HCT116 (cell line): ENCODE measurements around the gene NCKAP5. TPM values are rescaled to one million over a fixed set of nuclear protein-coding genes. Genes with fewer than 3 reads are reported as not detected.

Experiments used
- ATAC-seq: fragments of 200-7000 bp; cut with Tn5 transposase; 2 replicates; pipeline ENCODE4 v1.9.1; 2020; ENCODE audit warnings: mild to moderate bottlenecking, moderate library complexity
- BruUV-seq: library from RNA; stranded (reverse); fragments of 400-500 nt; replicated peaks from 2 replicates; lab custom pipeline; 2021; lab: Mats Ljungman, UMichigan
- CTCF ChIA-PET: fragments of 300-600 bp; sonication (Branson Sonifier 250); formaldehyde crosslinking; loops from one replicate; lab custom pipeline; 2021; ENCODE audit warnings: antibody characterized with exemption; lab: Charles Lee
- POLR2A ChIA-PET: fragments of 300-600, 350-600 bp; sonication (Branson Sonifier 250); formaldehyde crosslinking; loops from one replicate; lab custom pipeline; 2021; ENCODE audit warnings: antibody characterized with exemption; lab: Charles Lee
- RAD21 ChIA-PET, 2 experiments: fragments of 300-600 bp; sonication (Branson Sonifier 250); formaldehyde crosslinking; loops; one replicate each; lab custom pipeline; 2023; ENCODE audit warnings: low total read pairs in 2 of 2; ENCODE audit not compliant: uncharacterized antibody in 2 of 2, unreplicated experiment in 2 of 2, low non-redundant PET in 1 of 2; lab: Charles Lee
- DNase-seq: peaks from one replicate; pipeline ENCODE4 v3.0.0-alpha.2; 2010; ENCODE audit warnings: low read depth, low spot score
- H2AFZ ChIP-seq: fragments of 200-600 bp; shearing (Covaris generic), sonication (generic); 2 replicates; pipeline ENCODE4 v1.6.1; 2017; ENCODE audit warnings: low read depth, mixed run types, mixed read lengths, antibody characterized with exemption, low read length; ENCODE audit not compliant: poor library complexity, severe bottlenecking
- H3K27ac ChIP-seq: 2 replicates; pipeline ENCODE4 v1.5.1; 2012; ENCODE audit warnings: low read depth, low read length
- H3K27me3 ChIP-seq: fragments of 200-600 bp; sonication (generic); 2 replicates; pipeline ENCODE4 v1.6.1; 2016; ENCODE audit warnings: mixed run types, low read length, mixed read lengths; ENCODE audit not compliant: insufficient read depth
- H3K36me3 ChIP-seq, 2 experiments: fragments of 200-500 bp in 1 of 2; fragments of 200-600 bp in 1 of 2; sonication (Bioruptor generic) in 1 of 2; sonication (generic) in 1 of 2; 2 replicates each; pipeline versions ENCODE4 v1.5.1 to v1.6.1; 2014 to 2016; ENCODE audit warnings: low read length in 2 of 2, inconsistent platforms in 1 of 2, mixed read lengths in 1 of 2, mixed run types in 1 of 2; ENCODE audit not compliant: insufficient read depth in 2 of 2, control insufficient read depth in 1 of 2
- H3K4me1 ChIP-seq, 2 experiments: fragments of 200-600 bp in 1 of 2; sonication (generic) in 1 of 2; 2 replicates each; pipeline versions ENCODE4 v1.5.1 to v1.6.1; 2012 to 2017; ENCODE audit warnings: low read length in 2 of 2, inconsistent platforms in 1 of 2, mild to moderate bottlenecking in 1 of 2, mixed read lengths in 1 of 2, mixed run types in 1 of 2, moderate library complexity in 1 of 2; ENCODE audit not compliant: insufficient read depth in 2 of 2, control insufficient read depth in 1 of 2
- H3K4me2 ChIP-seq: fragments of 200-600 bp; sonication (generic); 2 replicates; pipeline ENCODE4 v1.6.1; 2017; ENCODE audit warnings: mixed run types, low read length, mixed read lengths
- H3K4me3 ChIP-seq, 2 experiments: fragments of 200-600 bp in 1 of 2; sonication (generic) in 1 of 2; replicated peaks in 1 of 2; 2 replicates each; pipeline ENCODE4 v1.5.1; 2011 to 2016; ENCODE audit warnings: low read length in 2 of 2, control low read depth in 1 of 2, low read depth in 1 of 2, mild to moderate bottlenecking in 1 of 2, mixed read lengths in 1 of 2, mixed run types in 1 of 2
- H3K79me2 ChIP-seq: fragments of 200-600 bp; sonication (generic); 2 replicates; pipeline ENCODE4 v1.6.1; 2017; ENCODE audit warnings: mild to moderate bottlenecking, mixed run types, low read length, moderate library complexity, mixed read lengths; ENCODE audit not compliant: insufficient read depth
- H3K9ac ChIP-seq: fragments of 200-600 bp; sonication (generic); 2 replicates; pipeline ENCODE4 v1.6.1; 2016; ENCODE audit warnings: low read length, mixed read lengths
- H3K9me2 ChIP-seq: fragments of 200-600 bp; sonication (generic), shearing (Covaris generic); 2 replicates; pipeline ENCODE4 v1.6.1; 2017; ENCODE audit warnings: mixed run types, mild to moderate bottlenecking, moderate library complexity; ENCODE audit not compliant: insufficient read depth
- H3K9me3 ChIP-seq, 2 experiments: fragments of 200-500 bp in 1 of 2; fragments of 200-600 bp in 1 of 2; sonication (Bioruptor generic) in 1 of 2; sonication (generic) in 1 of 2; 2 replicates each; pipeline ENCODE4 v1.6.1; 2014 to 2017; ENCODE audit warnings: low read length in 2 of 2, mixed read lengths in 2 of 2, inconsistent platforms in 1 of 2, low read depth in 1 of 2, mild to moderate bottlenecking in 1 of 2, mixed run types in 1 of 2, moderate library complexity in 1 of 2; ENCODE audit not compliant: control insufficient read depth in 1 of 2, insufficient read depth in 1 of 2
- H4K20me1 ChIP-seq: fragments of 200-600 bp; sonication (generic), shearing (Covaris generic); 2 replicates; pipeline ENCODE4 v1.6.1; 2017; ENCODE audit warnings: mixed run types, mild to moderate bottlenecking, moderate library complexity; ENCODE audit not compliant: insufficient read depth
- CBX3 ChIP-seq: IDR thresholded peaks from 2 replicates; pipeline ENCODE4 v1.6.1; 2012; ENCODE audit warnings: low read depth
- CEBPB ChIP-seq: IDR thresholded peaks from 2 replicates; pipeline ENCODE4 v1.6.1; 2012; ENCODE audit warnings: low read depth
- CTCF ChIP-seq, 3 experiments: fragments of 200-600 bp in 1 of 3; sonication (generic) in 1 of 3; IDR thresholded peaks in 2 of 3; conservative IDR thresholded peaks in 1 of 3; 2 replicates each; pipeline ENCODE4 v1.5.1; 2012 to 2017; ENCODE audit warnings: low read depth in 2 of 3, low read length in 2 of 3, antibody characterized with exemption in 1 of 3, borderline replicate concordance in 1 of 3, control low read depth in 1 of 3, mild to moderate bottlenecking in 1 of 3, mixed read lengths in 1 of 3, mixed run types in 1 of 3, moderate library complexity in 1 of 3; ENCODE audit not compliant: insufficient read depth in 1 of 3
- EGR1 ChIP-seq: IDR thresholded peaks from 2 replicates; pipeline ENCODE4 v1.6.1; 2012; ENCODE audit warnings: low read depth
- ELF1 ChIP-seq: IDR thresholded peaks from 2 replicates; pipeline ENCODE4 v1.6.1; 2012; ENCODE audit warnings: low read depth, borderline replicate concordance
- EZH2 ChIP-seq: fragments of 200-600 bp; sonication (generic); IDR thresholded peaks from 2 replicates; pipeline ENCODE4 v1.6.1; 2017; ENCODE audit warnings: antibody characterized with exemption, mixed run types
- JUND ChIP-seq: IDR thresholded peaks from 2 replicates; pipeline ENCODE4 v1.6.1; 2012
- POLR2AphosphoS5 ChIP-seq: IDR thresholded peaks from 2 replicates; pipeline ENCODE4 v1.6.1; 2011; ENCODE audit warnings: mild to moderate bottlenecking, low read depth, low read length, moderate library complexity
- RAD21 ChIP-seq: IDR thresholded peaks from 2 replicates; pipeline ENCODE4 v1.6.1; 2012; ENCODE audit warnings: low read depth, mild to moderate bottlenecking
- REST ChIP-seq: IDR thresholded peaks from 2 replicates; pipeline ENCODE4 v1.6.1; 2012; ENCODE audit warnings: low read depth
- SIN3A ChIP-seq: IDR thresholded peaks from 2 replicates; pipeline ENCODE4 v1.6.1; 2012; ENCODE audit warnings: low read depth
- SP1 ChIP-seq: IDR thresholded peaks from 2 replicates; pipeline ENCODE4 v1.6.1; 2012; ENCODE audit warnings: low read depth
- SRF ChIP-seq: IDR thresholded peaks from 2 replicates; pipeline ENCODE4 v1.6.1; 2012; ENCODE audit warnings: low read depth
- TCF7L2 ChIP-seq: IDR thresholded peaks from 2 replicates; pipeline ENCODE4 v1.7.0; 2011; ENCODE audit warnings: borderline replicate concordance, inconsistent platforms; ENCODE audit not compliant: insufficient read depth, insufficient read length; ENCODE audit errors: extremely low read depth
- YY1 ChIP-seq: IDR thresholded peaks from 2 replicates; pipeline ENCODE4 v1.6.1; 2011; ENCODE audit warnings: low read length, low read depth, moderate library complexity, mild to moderate bottlenecking; ENCODE audit not compliant: insufficient replicate concordance; ENCODE audit errors: extremely low read depth
- ZFX ChIP-seq: fragments of 450-650 bp; IDR thresholded peaks from 2 replicates; pipeline ENCODE4 v1.6.1; 2017
- ZNF274 ChIP-seq: fragments of 200-500 bp; sonication (Bioruptor generic); IDR thresholded peaks from 2 replicates; pipeline ENCODE4 v1.6.1; 2014; ENCODE audit warnings: mild to moderate bottlenecking, low read depth, low read length, inconsistent platforms
- intact Hi-C: fragments of 100-400 bp; cut with micrococcal nuclease; formaldehyde crosslinking; loops from 2 replicates; pipeline ENCODE4 v1.10.0; 2022
- total RNA-seq: library from RNA; stranded (reverse); gene quantifications from one replicate; pipeline ENCODE4 v1.2.1, GENCODE V29; 2021; ENCODE audit not compliant: unreplicated experiment
- TF ChIP-seq, protein P1 (sequence below): IDR thresholded peaks from 2 replicates; pipeline ENCODE4 v1.6.1; 2012
- TF ChIP-seq, protein P2 (sequence below): IDR thresholded peaks from 2 replicates; pipeline ENCODE4 v1.6.1; 2011; ENCODE audit warnings: mild to moderate bottlenecking, low read length, moderate library complexity; ENCODE audit not compliant: insufficient replicate concordance; ENCODE audit errors: extremely low read depth

The NCKAP5 gene
- total RNA-seq, 1 experiment from 2014 or later, result 0.30 TPM

DNA sequence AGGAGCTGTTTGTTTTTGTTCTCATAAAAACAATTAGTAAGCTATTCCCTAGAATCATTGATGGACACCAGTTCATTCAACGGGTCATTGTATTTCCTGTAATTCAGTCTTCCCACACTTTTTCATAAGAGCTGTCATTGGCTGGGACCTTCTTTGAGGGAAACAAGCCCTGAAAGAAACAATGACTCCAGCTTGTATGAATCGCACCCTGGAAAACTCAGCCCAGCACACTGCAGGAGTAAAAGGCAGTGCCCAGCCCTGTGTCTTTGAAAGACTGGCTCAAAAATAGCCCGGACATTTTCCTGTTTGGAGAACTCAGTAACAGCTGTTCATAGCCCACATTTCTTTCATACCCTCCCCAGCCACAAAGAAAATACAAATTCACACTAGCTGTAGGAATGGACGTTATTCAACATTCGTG, 81.5 kb downstream of the NCKAP5 start:
- no peak for DNase-seq
- H3K27me3 ChIP-seq, result no peaks in the 10 kb centered on the region
- no peaks in the 10 kb centered on the region for H3K36me3 ChIP-seq
- ChIA-PET POLR2A (no interaction called here), RAD21 (no interaction called here), CTCF (no interaction called here)
- H3K9ac ChIP-seq, result no peak overlapping the region
- no peaks in the 10 kb centered on the region for H3K4me1 ChIP-seq
- no peak overlapping the region for H3K27ac ChIP-seq
- H2AFZ ChIP-seq, result no peak overlapping the region
- no peaks in the 10 kb centered on the region for H3K9me3 ChIP-seq
- H3K9me2 ChIP-seq, result no peaks in the 10 kb centered on the region
- H3K4me3 ChIP-seq, result no peak overlapping the region
- no TSS peak for BruUV-seq
- no peaks in the 10 kb centered on the region for H3K79me2 ChIP-seq
- ATAC-seq, result no peak
- intact Hi-C loops, result no loop called here
- no peak overlapping the region for H3K4me2 ChIP-seq
- TF ChIP-seq SIN3A, result no peak
- no peak for TF ChIP-seq RAD21
- TF ChIP-seq SP1, result no peak
- TF ChIP-seq, protein P1, sequence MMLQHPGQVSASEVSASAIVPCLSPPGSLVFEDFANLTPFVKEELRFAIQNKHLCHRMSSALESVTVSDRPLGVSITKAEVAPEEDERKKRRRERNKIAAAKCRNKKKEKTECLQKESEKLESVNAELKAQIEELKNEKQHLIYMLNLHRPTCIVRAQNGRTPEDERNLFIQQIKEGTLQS, result no peak
- no peak for TF ChIP-seq ZFX
- TF ChIP-seq ELF1, result no peak
- no peak for TF ChIP-seq CBX3
- no peak for TF ChIP-seq YY1
- TF ChIP-seq TCF7L2, result no peak
- TF ChIP-seq ZNF274, result no peak
- TF ChIP-seq SRF, result no peak
- no peak for TF ChIP-seq REST
- TF ChIP-seq CEBPB, result no peak
- TF ChIP-seq EZH2, result no peak
- no peak for TF ChIP-seq POLR2AphosphoS5
- TF ChIP-seq EGR1, result no peak
- TF ChIP-seq CTCF (IDR thresholded peaks at IDR 0.05 in 2 of 3, conservative IDR thresholded peaks at IDR 0.05 in 1 of 3; ENCODE audit: borderline replicate concordance in 1 of 3, insufficient read depth in 1 of 3, low read depth in 2 of 3, low read length in 2 of 3), result no peak
- TF ChIP-seq JUND, result no peak
- TF ChIP-seq, protein P2, sequence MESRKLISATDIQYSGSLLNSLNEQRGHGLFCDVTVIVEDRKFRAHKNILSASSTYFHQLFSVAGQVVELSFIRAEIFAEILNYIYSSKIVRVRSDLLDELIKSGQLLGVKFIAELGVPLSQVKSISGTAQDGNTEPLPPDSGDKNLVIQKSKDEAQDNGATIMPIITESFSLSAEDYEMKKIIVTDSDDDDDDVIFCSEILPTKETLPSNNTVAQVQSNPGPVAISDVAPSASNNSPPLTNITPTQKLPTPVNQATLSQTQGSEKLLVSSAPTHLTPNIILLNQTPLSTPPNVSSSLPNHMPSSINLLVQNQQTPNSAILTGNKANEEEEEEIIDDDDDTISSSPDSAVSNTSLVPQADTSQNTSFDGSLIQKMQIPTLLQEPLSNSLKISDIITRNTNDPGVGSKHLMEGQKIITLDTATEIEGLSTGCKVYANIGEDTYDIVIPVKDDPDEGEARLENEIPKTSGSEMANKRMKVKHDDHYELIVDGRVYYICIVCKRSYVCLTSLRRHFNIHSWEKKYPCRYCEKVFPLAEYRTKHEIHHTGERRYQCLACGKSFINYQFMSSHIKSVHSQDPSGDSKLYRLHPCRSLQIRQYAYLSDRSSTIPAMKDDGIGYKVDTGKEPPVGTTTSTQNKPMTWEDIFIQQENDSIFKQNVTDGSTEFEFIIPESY, result no peak
- TF ChIP-seq, all 23 proteins: peak for 0
- no peaks in the 10 kb centered on the region for H4K20me1 ChIP-seq
